C4-2B (cell line): Measurements from ENCODE around the gene ARRDC3.

Experiments used
- ZFX ChIP-seq: fragments of 450-650 bp; IDR thresholded peaks from 2 replicates; pipeline ENCODE4 v1.6.1; 2017
- TF ChIP-seq, protein P1 (sequence below): fragments of 450-650 bp; conservative IDR thresholded peaks from 2 replicates; pipeline ENCODE4 v1.5.1; 2017; ENCODE audit warnings: mild to moderate bottlenecking

DNA sequence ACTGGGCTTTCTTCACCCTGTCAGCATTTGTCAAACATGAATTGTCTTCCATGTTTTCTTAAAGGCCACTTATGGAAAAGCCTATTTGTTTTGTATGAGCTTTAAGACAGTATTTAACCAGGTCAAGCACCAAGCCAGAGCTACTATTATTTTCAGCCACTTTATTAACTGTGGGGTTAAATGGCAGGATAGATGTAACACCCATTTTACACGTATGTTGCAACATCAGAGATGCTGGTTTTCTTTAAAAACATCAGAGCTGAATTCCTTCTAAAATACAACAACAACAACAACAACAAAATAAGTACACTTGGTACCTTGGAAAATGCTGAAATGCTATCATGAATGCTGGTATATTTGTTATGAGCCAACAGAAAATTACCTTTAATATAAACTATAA, 13.6 kb downstream of the ARRDC3 start:
- TF ChIP-seq, protein P1, sequence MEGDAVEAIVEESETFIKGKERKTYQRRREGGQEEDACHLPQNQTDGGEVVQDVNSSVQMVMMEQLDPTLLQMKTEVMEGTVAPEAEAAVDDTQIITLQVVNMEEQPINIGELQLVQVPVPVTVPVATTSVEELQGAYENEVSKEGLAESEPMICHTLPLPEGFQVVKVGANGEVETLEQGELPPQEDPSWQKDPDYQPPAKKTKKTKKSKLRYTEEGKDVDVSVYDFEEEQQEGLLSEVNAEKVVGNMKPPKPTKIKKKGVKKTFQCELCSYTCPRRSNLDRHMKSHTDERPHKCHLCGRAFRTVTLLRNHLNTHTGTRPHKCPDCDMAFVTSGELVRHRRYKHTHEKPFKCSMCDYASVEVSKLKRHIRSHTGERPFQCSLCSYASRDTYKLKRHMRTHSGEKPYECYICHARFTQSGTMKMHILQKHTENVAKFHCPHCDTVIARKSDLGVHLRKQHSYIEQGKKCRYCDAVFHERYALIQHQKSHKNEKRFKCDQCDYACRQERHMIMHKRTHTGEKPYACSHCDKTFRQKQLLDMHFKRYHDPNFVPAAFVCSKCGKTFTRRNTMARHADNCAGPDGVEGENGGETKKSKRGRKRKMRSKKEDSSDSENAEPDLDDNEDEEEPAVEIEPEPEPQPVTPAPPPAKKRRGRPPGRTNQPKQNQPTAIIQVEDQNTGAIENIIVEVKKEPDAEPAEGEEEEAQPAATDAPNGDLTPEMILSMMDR, result no peak
- no peak for TF ChIP-seq ZFX
